PFSK-1 (cell line): ENCODE measurements around the gene UBQLN3.

Experiments used
- FOXP2 ChIP-seq: optimal IDR thresholded peaks from 2 replicates; pipeline ENCODE3; 2011; ENCODE audit warnings: borderline replicate concordance, control low read depth, inconsistent platforms; ENCODE audit not compliant: insufficient read depth; ENCODE audit errors: extremely low read length, extremely low read depth
- POLR2AphosphoS5 ChIP-seq: IDR thresholded peaks from 2 replicates; pipeline ENCODE4 v1.6.1; 2012; ENCODE audit warnings: low read depth, mild to moderate bottlenecking, control low read depth, low read length, moderate library complexity
- SIN3A ChIP-seq: IDR thresholded peaks from 2 replicates; pipeline ENCODE4 v1.6.1; 2012; ENCODE audit warnings: mild to moderate bottlenecking, low read length, moderate library complexity, borderline replicate concordance; ENCODE audit not compliant: insufficient read depth
- TAF1 ChIP-seq: IDR thresholded peaks from 2 replicates; pipeline ENCODE4 v1.6.1; 2012; ENCODE audit warnings: low read length, control low read depth, borderline replicate concordance; ENCODE audit not compliant: insufficient read depth
- TF ChIP-seq, protein P1 (sequence below), 2 experiments: IDR thresholded peaks; 2 replicates each; pipeline versions ENCODE4 v1.6.1 to v1.8.0; 2011 to 2012; ENCODE audit warnings: low read depth in 2 of 2, low read length in 2 of 2, control low read depth in 1 of 2, inconsistent platforms in 1 of 2, mild to moderate bottlenecking in 1 of 2, moderate library complexity in 1 of 2; ENCODE audit not compliant: insufficient read depth in 1 of 2

DNA sequence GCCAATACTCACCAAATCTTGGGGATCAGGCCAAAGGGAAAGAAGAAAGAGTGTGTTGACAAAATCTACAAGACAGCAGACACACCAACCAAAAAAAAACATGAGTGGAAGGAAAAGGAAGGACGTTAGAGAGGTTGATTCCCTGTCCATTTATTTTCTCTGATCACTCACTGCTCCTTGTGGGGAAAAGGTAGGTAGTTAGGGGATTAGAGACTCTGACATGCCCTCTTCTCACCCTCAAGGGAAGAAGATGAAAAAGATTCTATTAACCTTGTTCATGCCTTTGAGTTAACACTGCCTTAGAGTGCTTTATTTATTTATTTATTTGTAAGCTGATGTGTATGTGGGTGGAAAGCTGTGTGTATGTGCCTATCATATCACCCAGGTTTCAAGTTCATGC, 38.7 kb upstream of the UBQLN3 start, which contains the start of gene OR52H1:
- TF ChIP-seq POLR2AphosphoS5 (no peak), TAF1 (no peak), SIN3A (no peak), FOXP2 (no peak)
- TF ChIP-seq, protein P1, sequence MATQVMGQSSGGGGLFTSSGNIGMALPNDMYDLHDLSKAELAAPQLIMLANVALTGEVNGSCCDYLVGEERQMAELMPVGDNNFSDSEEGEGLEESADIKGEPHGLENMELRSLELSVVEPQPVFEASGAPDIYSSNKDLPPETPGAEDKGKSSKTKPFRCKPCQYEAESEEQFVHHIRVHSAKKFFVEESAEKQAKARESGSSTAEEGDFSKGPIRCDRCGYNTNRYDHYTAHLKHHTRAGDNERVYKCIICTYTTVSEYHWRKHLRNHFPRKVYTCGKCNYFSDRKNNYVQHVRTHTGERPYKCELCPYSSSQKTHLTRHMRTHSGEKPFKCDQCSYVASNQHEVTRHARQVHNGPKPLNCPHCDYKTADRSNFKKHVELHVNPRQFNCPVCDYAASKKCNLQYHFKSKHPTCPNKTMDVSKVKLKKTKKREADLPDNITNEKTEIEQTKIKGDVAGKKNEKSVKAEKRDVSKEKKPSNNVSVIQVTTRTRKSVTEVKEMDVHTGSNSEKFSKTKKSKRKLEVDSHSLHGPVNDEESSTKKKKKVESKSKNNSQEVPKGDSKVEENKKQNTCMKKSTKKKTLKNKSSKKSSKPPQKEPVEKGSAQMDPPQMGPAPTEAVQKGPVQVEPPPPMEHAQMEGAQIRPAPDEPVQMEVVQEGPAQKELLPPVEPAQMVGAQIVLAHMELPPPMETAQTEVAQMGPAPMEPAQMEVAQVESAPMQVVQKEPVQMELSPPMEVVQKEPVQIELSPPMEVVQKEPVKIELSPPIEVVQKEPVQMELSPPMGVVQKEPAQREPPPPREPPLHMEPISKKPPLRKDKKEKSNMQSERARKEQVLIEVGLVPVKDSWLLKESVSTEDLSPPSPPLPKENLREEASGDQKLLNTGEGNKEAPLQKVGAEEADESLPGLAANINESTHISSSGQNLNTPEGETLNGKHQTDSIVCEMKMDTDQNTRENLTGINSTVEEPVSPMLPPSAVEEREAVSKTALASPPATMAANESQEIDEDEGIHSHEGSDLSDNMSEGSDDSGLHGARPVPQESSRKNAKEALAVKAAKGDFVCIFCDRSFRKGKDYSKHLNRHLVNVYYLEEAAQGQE (IDR thresholded peaks at IDR 0.05; ENCODE audit: insufficient read depth in 1 of 2, low read depth in 2 of 2, low read length in 2 of 2), result no peak
